HCT116 (cell line): ENCODE data around the gene DYNLT3. TPM values are rescaled to one million over a fixed set of nuclear protein-coding genes. Genes with fewer than 3 reads are reported as not detected.

Experiments
- ATAC-seq: fragments of 200-7000 bp; cut with Tn5 transposase; 2 replicates; pipeline ENCODE4 v1.9.1; 2020; ENCODE audit warnings: mild to moderate bottlenecking, moderate library complexity
- BruUV-seq: library from RNA; stranded (reverse); fragments of 400-500 nt; replicated peaks from 2 replicates; lab custom pipeline; 2021; lab: Mats Ljungman, UMichigan
- CTCF ChIA-PET: fragments of 300-600 bp; sonication (Branson Sonifier 250); formaldehyde crosslinking; loops from one replicate; lab custom pipeline; 2021; ENCODE audit warnings: antibody characterized with exemption; lab: Charles Lee
- POLR2A ChIA-PET: fragments of 300-600, 350-600 bp; sonication (Branson Sonifier 250); formaldehyde crosslinking; loops from one replicate; lab custom pipeline; 2021; ENCODE audit warnings: antibody characterized with exemption; lab: Charles Lee
- RAD21 ChIA-PET, 2 experiments: fragments of 300-600 bp; sonication (Branson Sonifier 250); formaldehyde crosslinking; loops; one replicate each; lab custom pipeline; 2023; ENCODE audit warnings: low total read pairs in 2 of 2; ENCODE audit not compliant: uncharacterized antibody in 2 of 2, unreplicated experiment in 2 of 2, low non-redundant PET in 1 of 2; lab: Charles Lee
- DNase-seq: peaks from one replicate; pipeline ENCODE4 v3.0.0-alpha.2; 2010; ENCODE audit warnings: low read depth, low spot score
- H2AFZ ChIP-seq: fragments of 200-600 bp; shearing (Covaris generic), sonication (generic); 2 replicates; pipeline ENCODE4 v1.6.1; 2017; ENCODE audit warnings: low read depth, mixed run types, mixed read lengths, antibody characterized with exemption, low read length; ENCODE audit not compliant: poor library complexity, severe bottlenecking
- H3K27ac ChIP-seq: 2 replicates; pipeline ENCODE4 v1.5.1; 2012; ENCODE audit warnings: low read depth, low read length
- H3K27me3 ChIP-seq: fragments of 200-600 bp; sonication (generic); 2 replicates; pipeline ENCODE4 v1.6.1; 2016; ENCODE audit warnings: mixed run types, low read length, mixed read lengths; ENCODE audit not compliant: insufficient read depth
- H3K36me3 ChIP-seq, 2 experiments: fragments of 200-500 bp in 1 of 2; fragments of 200-600 bp in 1 of 2; sonication (Bioruptor generic) in 1 of 2; sonication (generic) in 1 of 2; 2 replicates each; pipeline versions ENCODE4 v1.5.1 to v1.6.1; 2014 to 2016; ENCODE audit warnings: low read length in 2 of 2, inconsistent platforms in 1 of 2, mixed read lengths in 1 of 2, mixed run types in 1 of 2; ENCODE audit not compliant: insufficient read depth in 2 of 2, control insufficient read depth in 1 of 2
- H3K4me1 ChIP-seq, 2 experiments: fragments of 200-600 bp in 1 of 2; sonication (generic) in 1 of 2; 2 replicates each; pipeline versions ENCODE4 v1.5.1 to v1.6.1; 2012 to 2017; ENCODE audit warnings: low read length in 2 of 2, inconsistent platforms in 1 of 2, mild to moderate bottlenecking in 1 of 2, mixed read lengths in 1 of 2, mixed run types in 1 of 2, moderate library complexity in 1 of 2; ENCODE audit not compliant: insufficient read depth in 2 of 2, control insufficient read depth in 1 of 2
- H3K4me2 ChIP-seq: fragments of 200-600 bp; sonication (generic); 2 replicates; pipeline ENCODE4 v1.6.1; 2017; ENCODE audit warnings: mixed run types, low read length, mixed read lengths
- H3K4me3 ChIP-seq, 2 experiments: fragments of 200-600 bp in 1 of 2; sonication (generic) in 1 of 2; replicated peaks in 1 of 2; 2 replicates each; pipeline ENCODE4 v1.5.1; 2011 to 2016; ENCODE audit warnings: low read length in 2 of 2, control low read depth in 1 of 2, low read depth in 1 of 2, mild to moderate bottlenecking in 1 of 2, mixed read lengths in 1 of 2, mixed run types in 1 of 2
- H3K79me2 ChIP-seq: fragments of 200-600 bp; sonication (generic); 2 replicates; pipeline ENCODE4 v1.6.1; 2017; ENCODE audit warnings: mild to moderate bottlenecking, mixed run types, low read length, moderate library complexity, mixed read lengths; ENCODE audit not compliant: insufficient read depth
- H3K9ac ChIP-seq: fragments of 200-600 bp; sonication (generic); 2 replicates; pipeline ENCODE4 v1.6.1; 2016; ENCODE audit warnings: low read length, mixed read lengths
- H3K9me2 ChIP-seq: fragments of 200-600 bp; sonication (generic), shearing (Covaris generic); 2 replicates; pipeline ENCODE4 v1.6.1; 2017; ENCODE audit warnings: mixed run types, mild to moderate bottlenecking, moderate library complexity; ENCODE audit not compliant: insufficient read depth
- H3K9me3 ChIP-seq, 2 experiments: fragments of 200-500 bp in 1 of 2; fragments of 200-600 bp in 1 of 2; sonication (Bioruptor generic) in 1 of 2; sonication (generic) in 1 of 2; 2 replicates each; pipeline ENCODE4 v1.6.1; 2014 to 2017; ENCODE audit warnings: low read length in 2 of 2, mixed read lengths in 2 of 2, inconsistent platforms in 1 of 2, low read depth in 1 of 2, mild to moderate bottlenecking in 1 of 2, mixed run types in 1 of 2, moderate library complexity in 1 of 2; ENCODE audit not compliant: control insufficient read depth in 1 of 2, insufficient read depth in 1 of 2
- H4K20me1 ChIP-seq: fragments of 200-600 bp; sonication (generic), shearing (Covaris generic); 2 replicates; pipeline ENCODE4 v1.6.1; 2017; ENCODE audit warnings: mixed run types, mild to moderate bottlenecking, moderate library complexity; ENCODE audit not compliant: insufficient read depth
- CBX3 ChIP-seq: IDR thresholded peaks from 2 replicates; pipeline ENCODE4 v1.6.1; 2012; ENCODE audit warnings: low read depth
- EGR1 ChIP-seq: IDR thresholded peaks from 2 replicates; pipeline ENCODE4 v1.6.1; 2012; ENCODE audit warnings: low read depth
- ELF1 ChIP-seq: IDR thresholded peaks from 2 replicates; pipeline ENCODE4 v1.6.1; 2012; ENCODE audit warnings: low read depth, borderline replicate concordance
- EZH2 ChIP-seq: fragments of 200-600 bp; sonication (generic); IDR thresholded peaks from 2 replicates; pipeline ENCODE4 v1.6.1; 2017; ENCODE audit warnings: antibody characterized with exemption, mixed run types
- FOSL1 ChIP-seq: IDR thresholded peaks from 2 replicates; pipeline ENCODE4 v1.6.1; 2012; ENCODE audit warnings: low read depth
- POLR2AphosphoS5 ChIP-seq: IDR thresholded peaks from 2 replicates; pipeline ENCODE4 v1.6.1; 2011; ENCODE audit warnings: mild to moderate bottlenecking, low read depth, low read length, moderate library complexity
- SP1 ChIP-seq: IDR thresholded peaks from 2 replicates; pipeline ENCODE4 v1.6.1; 2012; ENCODE audit warnings: low read depth
- TCF7L2 ChIP-seq: IDR thresholded peaks from 2 replicates; pipeline ENCODE4 v1.7.0; 2011; ENCODE audit warnings: borderline replicate concordance, inconsistent platforms; ENCODE audit not compliant: insufficient read depth, insufficient read length; ENCODE audit errors: extremely low read depth
- ZBTB33 ChIP-seq: IDR thresholded peaks from 2 replicates; pipeline ENCODE4 v1.6.1; 2011; ENCODE audit warnings: mild to moderate bottlenecking, low read length, moderate library complexity; ENCODE audit not compliant: insufficient replicate concordance; ENCODE audit errors: extremely low read depth
- intact Hi-C: fragments of 100-400 bp; cut with micrococcal nuclease; formaldehyde crosslinking; loops from 2 replicates; pipeline ENCODE4 v1.10.0; 2022
- total RNA-seq: library from RNA; stranded (reverse); gene quantifications from one replicate; pipeline ENCODE4 v1.2.1, GENCODE V29; 2021; ENCODE audit not compliant: unreplicated experiment

Gene DYNLT3
- total RNA-seq, 1 experiment from 2014 or later = 20.9 TPM

- no TSS peak for BruUV-seq
- Histone ChIP-seq H4K20me1 (no peaks in the 10 kb centered on the region), H3K4me2 (no peak overlapping the region), H3K79me2 (no peaks in the 10 kb centered on the region), H3K9me3 (no peaks in the 10 kb centered on the region), H3K4me3 (no peak overlapping the region), H3K36me3 (no peaks in the 10 kb centered on the region), H3K9ac (no peak overlapping the region), H2AFZ (no peak overlapping the region), H3K27me3 (no peaks in the 10 kb centered on the region), H3K27ac (no peak overlapping the region), H3K4me1 (no peaks in the 10 kb centered on the region), H3K9me2 (no peaks in the 10 kb centered on the region; the same call in 1 of the 2 replicates)
- CTCF ChIA-PET = no interaction called here
- DNase-seq (no peak), ATAC-seq (no peak)
- RAD21 ChIA-PET = no interaction called here
- intact Hi-C loops = no loop called here
- POLR2A ChIA-PET = no interaction called here
- no peak for TF ChIP-seq ZBTB33
- no peak for TF ChIP-seq SP1
- no peak for TF ChIP-seq EGR1
- TF ChIP-seq CBX3 = no peak
- TF ChIP-seq ELF1 = no peak
- no peak for TF ChIP-seq POLR2AphosphoS5
- no peak for TF ChIP-seq FOSL1
- no peak for TF ChIP-seq TCF7L2
Measured at GRCh38 chrX:37802028-37802427, 45.3 kb downstream of the DYNLT3 start.

GRCh38 chrX:37800717-37801116, 46.7 kb downstream of the DYNLT3 start:
- ChIA-PET POLR2A (no interaction called here), CTCF (no interaction called here), RAD21 (no interaction called here)
- Histone ChIP-seq H3K9ac (no peak overlapping the region), H3K4me1 (no peaks in the 10 kb centered on the region), H3K9me2 (no peaks in the 10 kb centered on the region; the same call in 1 of the 2 replicates), H3K79me2 (no peaks in the 10 kb centered on the region), H4K20me1 (no peaks in the 10 kb centered on the region), H2AFZ (no peak overlapping the region), H3K36me3 (no peaks in the 10 kb centered on the region), H3K9me3 (no peaks in the 10 kb centered on the region), H3K4me3 (no peak overlapping the region), H3K27ac (no peak overlapping the region), H3K27me3 (no peaks in the 10 kb centered on the region), H3K4me2 (no peak overlapping the region)
- no peak for DNase-seq
- TF ChIP-seq EZH2 (no peak), SP1 (no peak)
- ATAC-seq = no peak
- no TSS peak for BruUV-seq
- intact Hi-C loops = no loop called here
